WERI-Rb-1 (cell line): ENCODE results near the gene MEGF11.

ENCODE experiments used
- DNase-seq: peaks from one replicate; pipeline ENCODE4 v3.0.0-alpha.2; 2020
- H3K27ac ChIP-seq: fragments of 250-450 bp; sonication (Bioruptor Pico); 2 replicates; pipeline ENCODE4 v1.5.1; 2020; ENCODE audit warnings: mild to moderate bottlenecking, moderate library complexity
- H3K27me3 ChIP-seq: fragments of 250-450 bp; sonication (Bioruptor Pico); 2 replicates; pipeline ENCODE4 v1.5.1; 2021; ENCODE audit warnings: mild to moderate bottlenecking, low read depth, moderate library complexity; ENCODE audit not compliant: insufficient read depth, severe bottlenecking
- H3K36me3 ChIP-seq: fragments of 250-450 bp; sonication (Bioruptor Pico); 2 replicates; pipeline ENCODE4 v1.5.1; 2020; ENCODE audit warnings: mild to moderate bottlenecking, moderate library complexity
- H3K4me3 ChIP-seq: 2 replicates; pipeline ENCODE4 v1.5.1; 2011; ENCODE audit warnings: low read depth, mild to moderate bottlenecking, control low read depth, low read length
- H3K9me3 ChIP-seq: fragments of 250-450 bp; sonication (Bioruptor Pico); 2 replicates; pipeline ENCODE4 v1.5.1; 2021; ENCODE audit warnings: mild to moderate bottlenecking, moderate library complexity; ENCODE audit not compliant: severe bottlenecking
- CTCF ChIP-seq: IDR thresholded peaks from 2 replicates; pipeline ENCODE4 v1.5.1; 2011; ENCODE audit warnings: low read depth, mild to moderate bottlenecking, control low read depth, inconsistent platforms, low read length

The MEGF11 gene

GRCh38 chr15:66078196-66078928 lies 175.2 kb downstream of the MEGF11 start:
- H3K27me3 ChIP-seq = no peaks in the 10 kb centered on the region
- DNase-seq = no peak
- no peaks in the 10 kb centered on the region for H3K36me3 ChIP-seq
- 0 out of 2 replicates have a peak, but pooled peaks have one; percentile 13 for TF ChIP-seq CTCF
- H3K27ac ChIP-seq = no peak overlapping the region
- no peak overlapping the region for H3K4me3 ChIP-seq
- no peaks in the 10 kb centered on the region for H3K9me3 ChIP-seq

GRCh38 chr15:66077320-66077663 lies 176.3 kb downstream of the MEGF11 start:
- peak overlapping the region; percentile 21; the same call in 1 of the 2 replicates for H3K27ac ChIP-seq
- no peak for DNase-seq
- H3K27me3 ChIP-seq = no peaks in the 10 kb centered on the region
- H3K36me3 ChIP-seq = no peaks in the 10 kb centered on the region
- H3K4me3 ChIP-seq = no peak overlapping the region
- H3K9me3 ChIP-seq = no peaks in the 10 kb centered on the region
- no peak for TF ChIP-seq CTCF

- Histone ChIP-seq H3K4me3 (no peak overlapping the region), H3K27me3 (no peaks in the 10 kb centered on the region), H3K36me3 (no peaks in the 10 kb centered on the region), H3K27ac (peak overlapping the region; percentile 27), H3K9me3 (no peaks in the 10 kb centered on the region)
- TF ChIP-seq CTCF = no peak
- peak; percentile 58 for DNase-seq
These were observed 176.8 kb downstream of the MEGF11 start for GRCh38 chr15:66076591-66077319.

GRCh38 chr15:66075947-66076346 lies 177.6 kb downstream of the MEGF11 start:
- DNase-seq = no peak
- Histone ChIP-seq H3K27ac (no peak overlapping the region), H3K36me3 (no peaks in the 10 kb centered on the region), H3K4me3 (no peak overlapping the region), H3K27me3 (no peaks in the 10 kb centered on the region), H3K9me3 (no peaks in the 10 kb centered on the region)
- TF ChIP-seq CTCF = no peak

GRCh38 chr15:66072616-66073361 lies 180.8 kb downstream of the MEGF11 start:
- no peak for TF ChIP-seq CTCF
- Histone ChIP-seq H3K27ac (no peak overlapping the region), H3K36me3 (no peaks in the 10 kb centered on the region), H3K4me3 (no peak overlapping the region), H3K27me3 (no peaks in the 10 kb centered on the region), H3K9me3 (no peaks in the 10 kb centered on the region)
- no peak for DNase-seq
